ENCODE measurements around the gene PLEKHJ1. TPM values are rescaled to one million over a fixed set of nuclear protein-coding genes. Genes with fewer than 3 reads are reported as not detected.
A peak's percentile ranks its signal among the peaks of the same experiment; 100 is the strongest.

The PLEKHJ1 gene
- total RNA-seq, 1 experiment from 2014 or later, result 189 TPM

- TF ChIP-seq NR1H2 (CRISPR knock-in tag; IDR thresholded peaks at IDR 0.05), result no peak
- TF ChIP-seq NFE2L1 (CRISPR knock-in tag; IDR thresholded peaks at IDR 0.05), result no peak
- no peak; the same call in 1 of the 2 replicates for TF ChIP-seq EMX1 (CRISPR knock-in tag; IDR thresholded peaks at IDR 0.05)
- 0 out of 2 replicates have a peak, but pooled peaks have one; percentile 29 for TF ChIP-seq PREB (CRISPR knock-in tag; IDR thresholded peaks at IDR 0.05; ENCODE audit: borderline replicate concordance)
- no peak for TF ChIP-seq AR (CRISPR knock-in tag; IDR thresholded peaks at IDR 0.05)
- peak; percentile 24; the same call in 1 of the 2 replicates for TF ChIP-seq ZBTB43 (CRISPR knock-in tag; IDR thresholded peaks at IDR 0.05)
- TF ChIP-seq JAZF1 (CRISPR knock-in tag; IDR thresholded peaks at IDR 0.05), result no peak
- peak; percentile 84 for TF ChIP-seq TEAD1 (CRISPR knock-in tag; IDR thresholded peaks at IDR 0.05)
- TF ChIP-seq ETV6 (CRISPR knock-in tag; IDR thresholded peaks at IDR 0.05), result peak; percentile 80
- TF ChIP-seq ZNF532 (CRISPR knock-in tag; IDR thresholded peaks at IDR 0.05; ENCODE audit: borderline replicate concordance), result no peak
- TF ChIP-seq HMGXB4 (CRISPR knock-in tag; IDR thresholded peaks at IDR 0.05), result peak; percentile 62; the same call in 1 of the 2 replicates
- no peak for TF ChIP-seq SOX15 (CRISPR knock-in tag; IDR thresholded peaks at IDR 0.05)
- TF ChIP-seq ZNF396 (CRISPR knock-in tag; IDR thresholded peaks at IDR 0.05; ENCODE audit: borderline replicate concordance), result no peak
- no peak for TF ChIP-seq ATF2 (CRISPR knock-in tag; IDR thresholded peaks at IDR 0.05; ENCODE audit: borderline replicate concordance, low read depth)
- 0 out of 2 replicates have a peak, but pooled peaks have one; percentile 26 for TF ChIP-seq CREB1 (CRISPR knock-in tag; IDR thresholded peaks at IDR 0.05)
- peak; percentile 69; the same call in 1 of the 2 replicates for TF ChIP-seq MYBL2 (CRISPR knock-in tag; IDR thresholded peaks at IDR 0.05)
- 0 out of 2 replicates have a peak, but pooled peaks have one; percentile 41 for TF ChIP-seq ZNF281 (CRISPR knock-in tag; IDR thresholded peaks at IDR 0.05)
- peak; percentile 46 for TF ChIP-seq FOXK1 (CRISPR knock-in tag; IDR thresholded peaks at IDR 0.05)
- 0 out of 2 replicates have a peak, but pooled peaks have one; percentile 62 for TF ChIP-seq FOXP4 (CRISPR knock-in tag; IDR thresholded peaks at IDR 0.05)
These were observed 33.4 kb upstream of the PLEKHJ1 start (continued) for GRCh38 chr19:2269244-2270156.

Measured in WTC11 (cell line).